ENCODE data around the gene NFIA.

DNA sequence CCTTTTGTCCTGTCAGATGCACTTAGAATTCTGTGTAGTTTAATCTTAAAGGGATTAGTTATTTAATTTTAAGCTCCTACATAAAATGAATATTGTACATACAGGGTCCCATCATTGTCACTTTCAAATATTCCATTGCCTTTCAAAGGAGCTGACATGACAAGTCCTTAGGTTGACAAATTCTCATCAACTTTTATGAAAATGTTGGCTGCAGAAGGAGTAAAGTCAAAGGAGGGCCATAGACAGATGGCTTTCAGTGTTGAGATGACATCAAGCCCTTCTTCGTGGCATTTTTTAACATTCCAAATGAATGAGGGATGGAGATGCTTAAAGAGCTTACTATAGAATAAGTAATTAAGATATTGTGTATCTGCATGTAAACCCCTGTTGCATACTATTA lies 15.4 kb downstream of the NFIA start:
- TF ChIP-seq, protein P1, sequence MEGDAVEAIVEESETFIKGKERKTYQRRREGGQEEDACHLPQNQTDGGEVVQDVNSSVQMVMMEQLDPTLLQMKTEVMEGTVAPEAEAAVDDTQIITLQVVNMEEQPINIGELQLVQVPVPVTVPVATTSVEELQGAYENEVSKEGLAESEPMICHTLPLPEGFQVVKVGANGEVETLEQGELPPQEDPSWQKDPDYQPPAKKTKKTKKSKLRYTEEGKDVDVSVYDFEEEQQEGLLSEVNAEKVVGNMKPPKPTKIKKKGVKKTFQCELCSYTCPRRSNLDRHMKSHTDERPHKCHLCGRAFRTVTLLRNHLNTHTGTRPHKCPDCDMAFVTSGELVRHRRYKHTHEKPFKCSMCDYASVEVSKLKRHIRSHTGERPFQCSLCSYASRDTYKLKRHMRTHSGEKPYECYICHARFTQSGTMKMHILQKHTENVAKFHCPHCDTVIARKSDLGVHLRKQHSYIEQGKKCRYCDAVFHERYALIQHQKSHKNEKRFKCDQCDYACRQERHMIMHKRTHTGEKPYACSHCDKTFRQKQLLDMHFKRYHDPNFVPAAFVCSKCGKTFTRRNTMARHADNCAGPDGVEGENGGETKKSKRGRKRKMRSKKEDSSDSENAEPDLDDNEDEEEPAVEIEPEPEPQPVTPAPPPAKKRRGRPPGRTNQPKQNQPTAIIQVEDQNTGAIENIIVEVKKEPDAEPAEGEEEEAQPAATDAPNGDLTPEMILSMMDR (IDR thresholded peaks at IDR 0.05) = no peak
- TF ChIP-seq POLR2A (IDR thresholded peaks at IDR 0.05) = no peak
- TF ChIP-seq EP300 (IDR thresholded peaks at IDR 0.05) = no peak
- no peak for TF ChIP-seq POLR2AphosphoS5 (IDR thresholded peaks at IDR 0.05)
